GM12892 (cell line): Measurements from ENCODE around the gene NRSN2.

ENCODE experiments used
- POLR2A ChIP-seq: IDR thresholded peaks from 2 replicates; pipeline ENCODE4 v1.6.1; 2011; ENCODE audit warnings: low read depth, low read length, control low read depth
- POLR2AphosphoS5 ChIP-seq: IDR thresholded peaks from 2 replicates; pipeline ENCODE4 v1.6.1; 2011; ENCODE audit warnings: low read depth, low read length, control low read depth

GRCh38 chr20:316316-317068, 30.4 kb upstream of the NRSN2 start:
- TF ChIP-seq POLR2A (no peak), POLR2AphosphoS5 (no peak)
